Middle frontal gyrus (tissue), 1 donor: ENCODE data around the gene CERS4.
A peak's percentile ranks its signal among the peaks of the same experiment; 100 is the strongest.
"Not testable (repeated sequence)": the region's sequence is repeated elsewhere in the genome, so short reads cannot be mapped to it uniquely, and the experiment has no call there.

Experiments used
- DNase-seq: peaks from one replicate; pipeline ENCODE4 v3.0.0-alpha.2; 2015; ENCODE audit warnings: low spot score; ENCODE audit errors: extremely low spot score

Gene CERS4

GRCh38 chr19:8241646-8242045 is 32.5 kb downstream of the CERS4 start:
- no peak for DNase-seq

GRCh38 chr19:8242211-8242821 is 33.1 kb downstream of the CERS4 start:
- no peak for DNase-seq

- DNase-seq, result no peak
Observed at GRCh38 chr19:8243146-8243545, 34.0 kb downstream of the CERS4 start.

GRCh38 chr19:8244442-8244841 is 35.3 kb downstream of the CERS4 start:
- no peak for DNase-seq

GRCh38 chr19:8245869-8246835 is 37.0 kb downstream of the CERS4 start:
- no peak for DNase-seq

GRCh38 chr19:8247129-8247890 is 38.1 kb downstream of the CERS4 start:
- DNase-seq, result not testable (repeated sequence)

- no peak for DNase-seq
Observed at GRCh38 chr19:8248348-8249328, 39.5 kb downstream of the CERS4 start.

- no peak for DNase-seq
Observed at GRCh38 chr19:8250596-8250995, 41.4 kb downstream of the CERS4 start.

- DNase-seq, result no peak
Observed at GRCh38 chr19:8251025-8251472, 41.9 kb downstream of the CERS4 start.

GRCh38 chr19:8252922-8253589 is 43.9 kb downstream of the CERS4 start:
- peak; percentile 48 for DNase-seq

GRCh38 chr19:8253678-8254077 is 44.5 kb downstream of the CERS4 start:
- DNase-seq, result no peak

- no peak for DNase-seq
Observed at GRCh38 chr19:8254286-8255001, 45.3 kb downstream of the CERS4 start.

GRCh38 chr19:8255426-8256125 is 46.4 kb downstream of the CERS4 start:
- no peak for DNase-seq

GRCh38 chr19:8256276-8257051 is 47.3 kb downstream of the CERS4 start:
- DNase-seq, result no peak

GRCh38 chr19:8257052-8257443 is 47.9 kb downstream of the CERS4 start:
- DNase-seq, result no peak

- DNase-seq, result no peak
Observed at GRCh38 chr19:8259142-8259921, 50.2 kb downstream of the CERS4 start.

GRCh38 chr19:8259922-8260247 is 50.7 kb downstream of the CERS4 start:
- no peak for DNase-seq
